Adipocyte (in vitro differentiated cells): ENCODE data around the gene BABAM2.
A peak's percentile ranks its signal among the peaks of the same experiment; 100 is the strongest.

Experiments
- DNase-seq: peaks from one replicate; pipeline ENCODE4 v3.0.0-alpha.2; 2015; ENCODE audit warnings: low read depth
- H3K27me3 ChIP-seq: replicated peaks from 2 replicates; pipeline ENCODE4 v1.7.0; 2013; ENCODE audit warnings: mild to moderate bottlenecking, low read length, moderate library complexity; ENCODE audit not compliant: control insufficient read depth, insufficient read depth
- H3K36me3 ChIP-seq: 2 replicates; pipeline ENCODE4 v1.7.0; 2013; ENCODE audit warnings: low read length, mild to moderate bottlenecking, moderate library complexity; ENCODE audit not compliant: control insufficient read depth, insufficient read depth, severe bottlenecking
- H3K4me1 ChIP-seq: 2 replicates; pipeline ENCODE4 v1.7.0; 2013; ENCODE audit warnings: mild to moderate bottlenecking, low read length, moderate library complexity; ENCODE audit not compliant: control insufficient read depth, insufficient read depth
- H3K4me3 ChIP-seq: 2 replicates; pipeline ENCODE4 v1.7.0; 2013; ENCODE audit warnings: mild to moderate bottlenecking, low read length, moderate library complexity
- H3K9ac ChIP-seq: 2 replicates; pipeline ENCODE4 v1.7.0; 2013; ENCODE audit warnings: mild to moderate bottlenecking, low read length, moderate library complexity
- H3K9me3 ChIP-seq: 2 replicates; pipeline ENCODE4 v1.7.0; 2013; ENCODE audit warnings: mild to moderate bottlenecking, low read length, moderate library complexity; ENCODE audit not compliant: control insufficient read depth

The BABAM2 gene

GRCh38 chr2:28343971-28344715 is 453.6 kb downstream of the BABAM2 start:
- H3K36me3 ChIP-seq: no peaks in the 10 kb centered on the region
- DNase-seq: no peak
- H3K27me3 ChIP-seq: no peaks in the 10 kb centered on the region
- peaks cover 46% of the 10 kb centered on the region for H3K4me1 ChIP-seq
- H3K4me3 ChIP-seq: no peak overlapping the region
- no peaks in the 10 kb centered on the region for H3K9me3 ChIP-seq
- H3K9ac ChIP-seq: no peak overlapping the region

DNA sequence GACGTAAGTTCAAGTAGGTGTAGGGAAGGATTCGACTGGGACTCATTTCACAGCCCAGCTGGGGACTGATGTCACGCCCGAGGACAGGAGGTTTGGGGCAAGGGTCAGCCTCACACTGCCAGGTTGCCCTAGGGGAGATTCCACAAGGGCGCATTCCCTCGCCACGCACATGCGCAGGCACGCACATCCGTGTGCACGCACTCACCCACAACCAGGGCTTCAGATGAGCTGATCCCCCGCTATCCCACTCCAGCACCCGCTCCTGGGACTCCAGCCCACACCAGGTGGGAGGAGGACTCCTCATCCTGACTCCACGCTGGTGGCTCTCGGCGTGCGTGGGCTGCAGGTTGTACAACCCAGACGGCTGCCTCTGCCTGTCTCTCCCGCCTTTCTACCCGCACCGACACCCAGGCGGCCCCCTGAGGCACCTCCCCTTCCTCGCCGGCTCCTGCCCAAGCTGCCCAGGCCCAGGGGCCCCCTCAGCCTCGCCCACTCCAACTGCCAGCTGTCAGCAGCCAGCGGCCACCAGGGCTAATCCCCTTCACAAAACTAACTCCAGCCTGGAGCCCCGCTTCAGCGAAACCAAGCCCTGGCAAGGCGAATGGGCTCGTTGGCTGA is 454.3 kb downstream of the BABAM2 start:
- Histone ChIP-seq H3K9me3 (no peaks in the 10 kb centered on the region), H3K4me1 (peaks cover 39% of the 10 kb centered on the region), H3K4me3 (no peak overlapping the region), H3K9ac (no peak overlapping the region), H3K27me3 (no peaks in the 10 kb centered on the region), H3K36me3 (no peaks in the 10 kb centered on the region)
- DNase-seq: no peak

- Histone ChIP-seq H3K27me3 (no peaks in the 10 kb centered on the region), H3K4me3 (no peak overlapping the region), H3K4me1 (peaks cover 33% of the 10 kb centered on the region), H3K9me3 (no peaks in the 10 kb centered on the region), H3K9ac (no peak overlapping the region), H3K36me3 (no peaks in the 10 kb centered on the region)
- no peak for DNase-seq
Observed at GRCh38 chr2:28345619-28346018, 455.1 kb downstream of the BABAM2 start.

- no peaks in the 10 kb centered on the region for H3K36me3 ChIP-seq
- H3K4me1 ChIP-seq: peaks cover 23% of the 10 kb centered on the region
- H3K9ac ChIP-seq: no peak overlapping the region
- no peaks in the 10 kb centered on the region for H3K27me3 ChIP-seq
- no peaks in the 10 kb centered on the region for H3K9me3 ChIP-seq
- no peak overlapping the region for H3K4me3 ChIP-seq
- peak; percentile 46 for DNase-seq
Observed at GRCh38 chr2:28346587-28346986, 456.1 kb downstream of the BABAM2 start.

- DNase-seq: no peak
- Histone ChIP-seq H3K27me3 (no peaks in the 10 kb centered on the region), H3K36me3 (no peaks in the 10 kb centered on the region), H3K4me3 (no peak overlapping the region), H3K4me1 (peaks cover 17% of the 10 kb centered on the region), H3K9ac (no peak overlapping the region), H3K9me3 (no peaks in the 10 kb centered on the region)
Observed at GRCh38 chr2:28347193-28347592, 456.7 kb downstream of the BABAM2 start.

GRCh38 chr2:28347596-28347995 is 457.1 kb downstream of the BABAM2 start:
- peaks cover 15% of the 10 kb centered on the region for H3K4me1 ChIP-seq
- DNase-seq: no peak
- H3K4me3 ChIP-seq: no peak overlapping the region
- H3K9ac ChIP-seq: peak overlapping the region; percentile 47
- no peaks in the 10 kb centered on the region for H3K36me3 ChIP-seq
- no peaks in the 10 kb centered on the region for H3K27me3 ChIP-seq
- H3K9me3 ChIP-seq: no peaks in the 10 kb centered on the region

GRCh38 chr2:28348149-28348567 is 457.6 kb downstream of the BABAM2 start:
- Histone ChIP-seq H3K4me3 (no peak overlapping the region), H3K9me3 (no peaks in the 10 kb centered on the region), H3K36me3 (no peaks in the 10 kb centered on the region), H3K4me1 (peaks cover 10% of the 10 kb centered on the region), H3K27me3 (no peaks in the 10 kb centered on the region), H3K9ac (peak overlapping the region; percentile 47)
- DNase-seq: no peak

GRCh38 chr2:28348921-28349320 is 458.4 kb downstream of the BABAM2 start:
- Histone ChIP-seq H3K27me3 (no peaks in the 10 kb centered on the region), H3K36me3 (no peaks in the 10 kb centered on the region), H3K4me1 (peaks cover 4% of the 10 kb centered on the region), H3K4me3 (no peak overlapping the region), H3K9me3 (no peaks in the 10 kb centered on the region), H3K9ac (no peak overlapping the region)
- DNase-seq: no peak

DNA sequence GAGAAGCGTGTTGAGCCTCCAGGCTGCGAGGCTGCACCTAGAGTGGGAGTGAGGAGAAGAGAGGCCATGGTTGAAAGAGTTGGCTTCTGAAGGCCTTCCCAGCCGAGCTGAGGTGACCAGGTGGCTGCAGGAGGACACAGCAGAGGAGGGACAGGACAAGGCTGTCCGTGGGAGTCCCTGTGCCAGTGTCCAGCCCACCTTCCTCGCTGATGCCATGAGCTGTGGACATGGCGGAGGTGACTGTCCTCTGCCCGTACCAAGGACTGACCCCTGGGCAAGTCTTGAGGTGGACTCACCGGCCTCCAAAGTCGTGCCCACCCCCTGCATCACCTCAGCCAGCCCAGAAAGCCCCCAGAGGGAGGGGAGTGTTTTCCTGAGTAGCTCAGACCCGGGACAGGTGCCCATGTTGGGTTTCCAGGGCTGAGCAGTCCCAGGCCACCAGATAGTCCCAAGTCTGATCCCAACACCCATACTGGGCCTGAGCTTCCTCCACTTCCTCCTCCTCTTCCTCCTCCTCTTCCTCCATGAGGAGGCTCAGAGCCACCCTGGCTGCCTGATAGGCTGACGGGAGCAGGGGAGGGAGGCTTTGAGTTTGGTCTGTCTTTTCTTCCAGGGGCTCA is 459.1 kb downstream of the BABAM2 start:
- DNase-seq: no peak
- no peaks in the 10 kb centered on the region for H3K36me3 ChIP-seq
- no peak overlapping the region for H3K4me3 ChIP-seq
- no peak overlapping the region for H3K9ac ChIP-seq
- peaks cover 4% of the 10 kb centered on the region for H3K4me1 ChIP-seq
- no peaks in the 10 kb centered on the region for H3K9me3 ChIP-seq
- H3K27me3 ChIP-seq: no peaks in the 10 kb centered on the region

GRCh38 chr2:28350196-28350595 is 459.7 kb downstream of the BABAM2 start:
- H3K9ac ChIP-seq: no peak overlapping the region
- no peaks in the 10 kb centered on the region for H3K36me3 ChIP-seq
- no peak overlapping the region for H3K4me3 ChIP-seq
- peaks cover 5% of the 10 kb centered on the region for H3K4me1 ChIP-seq
- no peaks in the 10 kb centered on the region for H3K27me3 ChIP-seq
- DNase-seq: no peak
- H3K9me3 ChIP-seq: no peaks in the 10 kb centered on the region

DNA sequence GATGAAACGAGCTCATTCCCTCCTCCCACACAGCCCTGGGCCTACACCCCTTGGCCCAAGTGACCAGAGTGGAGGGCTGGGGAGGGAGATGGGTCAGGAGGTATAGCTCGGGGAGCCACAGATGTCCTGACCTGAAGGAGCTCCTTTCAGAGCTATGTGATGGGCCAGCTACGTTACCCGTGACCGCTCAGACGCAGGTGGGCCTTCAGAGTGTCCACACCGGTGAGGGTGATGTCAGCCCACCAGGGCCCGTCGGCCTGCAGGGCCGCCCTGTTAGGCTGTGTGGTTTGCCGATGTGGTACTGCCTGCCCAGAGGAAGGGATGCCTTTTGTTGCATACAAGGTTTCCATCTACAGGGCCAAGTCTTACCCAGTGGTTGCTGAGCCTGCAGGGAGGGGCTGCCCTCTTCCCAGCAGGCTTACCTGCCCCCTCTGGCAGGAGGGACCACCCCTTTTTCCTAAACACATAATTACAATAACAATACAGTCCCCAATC is 460.3 kb downstream of the BABAM2 start:
- H3K36me3 ChIP-seq: no peaks in the 10 kb centered on the region
- H3K4me1 ChIP-seq: peaks cover 11% of the 10 kb centered on the region
- H3K27me3 ChIP-seq: no peaks in the 10 kb centered on the region
- no peak overlapping the region for H3K4me3 ChIP-seq
- no peak for DNase-seq
- H3K9ac ChIP-seq: no peak overlapping the region
- no peaks in the 10 kb centered on the region for H3K9me3 ChIP-seq
